Stimulated activated CD8-positive, alpha-beta memory T cell treated with anti-CD3 and anti-CD28 coated beads, Interleukin-2, amount 100 ng/mL, for 48 hours (primary cell): ENCODE results near the gene LAMA4.

Experiments used
- DNase-seq, 2 donors: peaks; one replicate each; pipeline ENCODE4 v3.0.0-alpha.2; 2020; ENCODE audit warnings: low read depth in 2 of 2

Gene LAMA4

GRCh38 chr6:112243861-112244827 lies 10.2 kb downstream of the LAMA4 start:
- DNase-seq: no peak

DNA sequence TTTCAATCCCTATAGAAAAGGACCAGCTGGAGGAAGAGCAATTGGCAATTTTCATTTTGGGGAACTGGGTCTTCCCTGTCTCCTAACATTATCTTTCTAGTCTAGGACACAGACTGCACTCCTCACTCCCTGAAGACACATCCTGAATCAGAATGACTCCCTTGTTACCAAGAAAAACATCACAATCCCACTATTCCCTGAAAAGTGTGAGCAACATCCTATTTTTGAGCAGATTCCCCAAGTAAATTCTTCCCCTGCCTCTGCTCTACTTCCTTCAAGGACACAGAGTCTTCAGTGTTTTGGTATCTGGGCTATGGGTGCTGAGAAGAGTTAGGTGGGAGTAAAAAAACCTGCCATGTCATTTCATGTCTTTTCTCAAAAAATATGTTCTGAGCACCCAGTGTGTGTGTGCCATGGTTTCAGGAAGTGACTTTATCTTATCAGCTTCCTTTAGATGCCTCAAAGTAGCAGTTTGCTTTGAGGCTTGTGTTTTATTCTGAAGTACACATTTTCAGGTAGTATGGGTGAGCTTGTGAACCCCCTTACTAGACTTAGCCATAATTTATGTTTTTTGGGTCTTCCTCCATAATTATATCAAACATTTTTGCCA lies 12.4 kb downstream of the LAMA4 start:
- DNase-seq: no peak

DNA sequence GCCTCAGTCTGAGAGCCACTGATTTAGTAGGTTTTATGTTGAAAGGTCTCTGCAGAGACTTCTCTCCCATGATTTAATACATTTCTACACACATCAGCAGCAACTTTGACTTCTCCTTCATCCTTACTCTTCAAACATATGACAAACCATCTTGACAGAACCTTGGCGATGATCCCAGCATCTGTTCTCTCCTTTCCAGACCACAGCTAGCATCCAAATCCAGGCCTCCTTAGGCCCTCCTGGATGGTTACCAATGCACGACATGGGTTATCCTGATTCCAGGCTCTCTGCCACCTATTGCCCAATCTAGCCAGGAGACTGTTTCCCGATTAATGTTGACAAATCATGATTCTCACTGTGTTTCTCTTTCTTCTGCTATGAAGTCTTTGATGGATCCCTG lies 16.8 kb downstream of the LAMA4 start:
- DNase-seq: no peak

DNA sequence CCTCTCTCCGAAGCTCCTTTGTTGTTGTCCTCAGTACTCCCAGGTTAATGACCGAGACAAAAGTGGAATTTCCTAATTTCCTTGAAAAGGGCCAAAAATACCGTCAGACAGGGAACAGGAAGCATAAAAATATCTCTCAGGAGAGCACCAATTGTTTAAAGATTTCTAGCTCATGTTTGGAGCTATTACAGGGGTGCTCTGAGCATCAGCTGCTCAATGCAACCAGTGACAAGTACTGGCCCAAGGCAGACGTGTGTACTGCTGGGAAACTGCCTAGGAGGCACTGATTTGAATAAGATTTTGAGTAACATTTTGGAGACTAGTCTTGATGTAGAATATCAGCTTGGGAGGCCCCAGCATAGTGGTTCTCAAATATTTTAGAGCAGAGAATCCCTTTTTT lies 17.3 kb downstream of the LAMA4 start:
- no peak for DNase-seq

- DNase-seq: peak; percentile 54 to 63
Observed at GRCh38 chr6:112235956-112236355, 18.4 kb downstream of the LAMA4 start.

DNA sequence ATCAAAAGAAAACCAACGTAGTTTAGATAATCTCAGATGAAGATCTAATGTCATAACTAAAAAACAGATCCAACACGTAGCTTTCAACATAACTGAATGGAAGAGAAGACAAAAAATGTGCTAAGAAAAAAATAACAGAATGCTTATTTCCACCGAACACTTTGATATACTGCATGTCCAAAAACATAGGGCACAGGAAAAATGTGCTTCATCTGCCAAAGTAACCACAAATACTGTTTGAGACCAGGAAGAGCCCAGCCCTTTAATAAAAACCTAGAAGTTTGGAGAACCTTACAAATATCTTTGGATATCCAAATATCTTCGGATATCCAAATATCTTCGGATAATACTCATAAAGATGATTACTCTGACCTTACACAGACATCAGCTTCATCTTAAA lies 19.8 kb downstream of the LAMA4 start:
- DNase-seq: no peak

GRCh38 chr6:112233847-112234246 lies 20.5 kb downstream of the LAMA4 start:
- no peak for DNase-seq

DNA sequence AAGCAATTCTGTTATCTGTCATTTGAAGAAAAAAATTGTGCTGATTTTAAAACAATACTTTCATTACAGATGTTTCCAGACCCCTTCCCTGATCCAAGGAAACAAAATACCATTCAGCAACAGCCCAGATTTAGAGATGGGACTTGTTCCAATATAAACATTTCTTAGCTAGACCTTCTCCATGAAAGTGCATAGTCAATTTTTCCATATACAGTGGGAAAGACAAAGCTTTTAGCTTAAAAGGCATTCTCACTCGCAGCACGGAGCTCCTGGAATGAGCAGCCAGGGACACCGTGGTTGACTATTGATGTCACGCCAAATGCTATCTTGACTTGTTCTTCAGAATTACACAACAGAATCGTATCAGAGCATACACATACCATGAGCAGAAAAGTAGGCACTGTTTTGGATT lies 21.5 kb downstream of the LAMA4 start:
- no peak for DNase-seq

DNA sequence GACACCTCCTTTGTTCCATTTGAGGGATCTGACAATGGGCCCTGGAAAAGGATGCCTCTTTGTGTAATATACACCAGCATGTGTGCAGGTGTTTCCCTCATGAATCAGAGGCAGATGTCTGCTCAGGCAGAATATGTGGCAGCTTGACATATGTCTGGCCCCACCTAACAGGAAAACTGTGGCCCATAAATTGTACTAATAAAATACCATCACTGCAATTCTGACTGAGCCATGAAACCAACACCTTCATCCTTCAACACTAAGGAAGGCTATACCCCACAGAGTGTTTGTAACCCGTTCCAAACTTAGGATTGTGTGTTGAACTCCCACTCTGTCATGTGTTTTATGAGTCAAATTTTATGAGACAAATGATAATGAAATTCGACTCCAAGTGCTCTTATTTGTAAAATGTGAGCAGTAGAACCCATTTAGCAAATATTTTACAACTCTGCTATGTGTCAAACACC lies 22.7 kb downstream of the LAMA4 start:
- DNase-seq: no peak

DNA sequence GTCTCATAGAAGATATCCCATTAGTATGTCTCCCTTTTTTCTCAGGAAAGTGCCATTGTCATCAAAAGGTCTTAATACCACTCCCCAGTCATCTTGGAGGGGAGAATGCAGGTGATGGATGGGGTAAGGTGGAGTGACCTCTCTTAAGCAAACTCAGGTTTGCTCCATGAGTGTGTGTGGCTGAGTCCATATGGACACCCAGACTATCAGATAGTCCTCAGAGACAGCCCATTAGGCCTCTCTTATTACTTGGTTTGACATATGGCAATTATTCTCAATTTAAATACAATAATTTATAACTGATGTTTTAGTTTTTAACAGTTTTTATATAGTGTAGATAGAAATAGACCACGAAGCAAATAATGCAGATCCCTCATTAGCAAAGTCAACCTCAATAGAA lies 23.2 kb downstream of the LAMA4 start:
- no peak for DNase-seq

GRCh38 chr6:112228480-112229332 lies 25.7 kb downstream of the LAMA4 start:
- no peak for DNase-seq

DNA sequence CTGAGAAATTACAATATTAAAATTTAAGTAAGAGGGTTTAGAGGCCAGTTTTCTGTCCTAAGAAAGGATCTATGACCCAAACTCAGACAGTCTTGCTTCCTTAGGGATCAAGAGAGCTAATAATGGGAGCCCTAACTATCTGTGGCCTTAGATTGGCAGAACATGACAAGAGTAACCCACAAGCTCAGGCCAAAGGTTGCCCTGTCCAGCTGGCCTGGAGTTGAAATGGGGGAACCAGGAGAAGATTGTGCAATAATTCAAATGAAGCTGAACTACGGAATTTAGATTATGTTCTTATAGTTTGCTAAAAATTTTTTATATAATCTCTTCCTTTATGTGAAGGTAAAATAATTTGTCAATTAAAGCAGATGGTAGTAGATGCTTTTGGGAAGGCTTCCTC lies 26.4 kb downstream of the LAMA4 start:
- DNase-seq: no peak

DNA sequence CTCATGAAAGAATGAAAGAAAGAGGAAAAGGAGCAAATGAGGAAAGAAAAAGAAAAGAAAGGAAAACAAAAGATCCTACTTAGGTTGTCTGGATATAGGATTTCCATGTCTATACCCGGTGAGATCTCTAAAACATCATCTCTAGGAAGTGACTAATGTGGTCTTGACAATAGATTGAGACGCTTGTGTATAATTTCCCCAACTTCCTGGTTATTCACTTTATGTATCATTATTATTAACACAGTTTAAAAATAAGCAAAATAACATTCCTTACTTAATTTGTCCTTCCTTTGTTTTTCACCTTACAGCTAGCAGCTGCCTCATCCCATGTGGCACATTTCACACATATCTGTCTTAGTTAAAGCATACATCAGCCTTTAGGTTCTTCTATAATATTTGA lies 27.0 kb downstream of the LAMA4 start:
- DNase-seq: no peak

DNA sequence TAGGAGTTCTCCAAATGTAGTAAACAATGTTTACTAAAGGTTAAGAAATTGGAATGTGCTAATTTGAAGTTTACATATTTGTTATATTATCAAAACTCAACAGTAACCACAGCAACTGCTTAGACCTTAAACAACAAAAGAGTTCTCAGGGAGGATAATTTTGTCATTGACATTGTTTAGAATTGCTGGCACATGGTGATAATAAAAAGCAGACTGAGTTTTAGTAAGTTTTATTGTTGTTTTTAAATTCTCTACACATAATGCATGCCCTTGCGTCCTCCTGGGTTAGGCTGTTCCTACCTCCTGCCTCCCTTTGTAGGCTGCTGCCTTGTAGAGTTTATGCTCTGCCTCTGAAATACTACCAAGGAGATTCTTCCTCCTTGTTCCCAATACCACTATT lies 28.7 kb downstream of the LAMA4 start:
- DNase-seq: no peak

DNA sequence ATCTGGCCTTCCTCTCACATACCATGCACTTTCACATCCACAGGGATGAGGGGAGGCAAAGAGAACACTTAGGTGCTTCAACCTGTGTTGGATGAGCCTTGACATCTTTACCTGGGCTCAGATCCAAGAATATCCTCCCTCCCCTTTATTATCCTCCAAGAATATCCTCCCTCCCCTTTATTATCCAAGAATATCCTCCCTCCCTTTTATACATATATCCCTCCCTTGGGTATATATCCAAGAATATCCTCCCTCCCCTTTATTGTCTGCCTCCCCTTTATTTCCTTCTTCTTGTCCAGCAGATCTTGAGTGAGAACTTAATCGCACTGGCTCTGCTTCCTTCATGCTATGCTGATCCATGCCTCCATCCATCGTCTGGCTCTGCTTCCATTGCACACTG lies 30.3 kb downstream of the LAMA4 start:
- no peak for DNase-seq

GRCh38 chr6:112223070-112223861 lies 31.1 kb downstream of the LAMA4 start:
- no peak for DNase-seq

DNA sequence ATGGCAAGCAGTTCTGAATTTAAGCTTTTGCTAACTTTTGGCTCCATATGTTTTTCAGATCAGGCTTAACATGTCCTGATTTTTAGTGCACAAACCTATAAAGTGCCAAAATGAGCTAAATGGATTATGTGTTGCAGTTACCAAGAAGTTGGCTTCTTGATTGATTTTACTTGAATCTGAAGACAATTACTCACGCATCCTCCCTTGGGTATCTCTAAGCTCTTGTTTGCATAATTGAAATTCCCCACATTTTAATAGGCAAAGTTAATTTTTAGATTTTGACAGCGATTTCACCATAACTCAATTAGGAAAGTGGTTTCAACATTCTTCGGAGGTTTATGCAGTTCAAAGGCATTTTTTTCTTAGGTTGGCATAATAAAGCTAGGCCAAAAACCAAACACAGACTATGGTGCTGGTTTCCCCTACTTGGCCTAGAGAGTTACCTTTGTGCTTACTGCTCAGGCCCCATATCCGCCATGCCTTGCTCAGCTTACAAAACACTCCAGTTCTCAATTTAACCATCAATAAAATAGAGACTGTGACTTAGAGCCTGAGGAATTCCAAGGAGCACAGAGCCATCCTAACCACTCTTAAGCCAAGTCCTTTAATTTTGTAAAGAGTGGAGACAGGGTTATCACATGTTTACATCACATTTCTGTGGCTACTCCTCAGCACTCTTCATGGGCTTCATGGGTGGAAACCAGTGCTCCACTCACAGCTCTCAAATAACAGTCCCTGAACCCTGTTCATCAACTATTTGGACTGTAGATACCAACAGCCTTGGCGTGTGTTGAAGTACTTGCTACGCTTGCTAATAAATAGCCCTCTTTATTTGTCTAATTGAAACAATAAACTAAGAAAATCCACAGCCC lies 32.1 kb downstream of the LAMA4 start:
- DNase-seq: no peak

DNA sequence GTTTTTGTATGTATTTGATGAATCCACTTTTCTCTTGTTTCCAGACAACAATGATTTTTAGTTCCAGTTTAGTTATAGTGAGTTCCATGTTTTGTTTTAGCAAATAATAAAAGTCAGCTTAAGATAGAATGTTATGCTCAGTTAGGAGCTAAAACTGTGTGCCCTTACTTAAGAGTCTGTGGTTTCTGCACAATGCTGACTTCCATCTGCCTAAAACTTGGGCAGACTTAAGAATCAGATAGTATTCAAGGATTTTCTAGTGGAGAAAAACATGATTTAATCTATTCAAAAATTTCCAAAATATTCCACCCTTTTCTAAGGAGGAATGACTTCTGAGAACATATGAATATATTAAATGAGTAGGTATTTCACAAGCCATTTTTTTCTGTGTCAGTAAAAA lies 32.8 kb downstream of the LAMA4 start:
- no peak for DNase-seq

- no peak for DNase-seq
Observed at GRCh38 chr6:112218563-112218962, 35.8 kb downstream of the LAMA4 start.
